HepG2 (cell line): ENCODE data around the gene TIFAB. TPM values are rescaled to one million over a fixed set of nuclear protein-coding genes. Genes with fewer than 3 reads are reported as not detected.

Source experiments
- ATAC-seq: fragments of 200-7000 bp; cut with Tn5 transposase; 3 replicates; pipeline ENCODE4 v1.9.1; 2020; ENCODE audit warnings: mild to moderate bottlenecking, moderate library complexity
- BruUV-seq: library from RNA; stranded (reverse); fragments of 400-500 nt; replicated peaks from 2 replicates; lab custom pipeline; 2021; lab: Mats Ljungman, UMichigan
- CTCF ChIA-PET: fragments of 300-600 bp; formaldehyde crosslinking; extraction: SDS; loops from one replicate; lab custom pipeline; 2021; ENCODE audit warnings: low total read pairs, inconsistent platforms, low intra/inter-chr PET ratio; lab: Yijun Ruan, JAX
- POLR2A ChIA-PET: fragments of 350-600 bp; sonication (Branson Sonifier 250); formaldehyde crosslinking; loops from one replicate; lab custom pipeline; 2020; ENCODE audit warnings: antibody characterized with exemption, inconsistent platforms; lab: Yijun Ruan, JAX
- DNase-seq: peaks from one replicate; pipeline ENCODE4 v3.0.0-alpha.2; 2015; ENCODE audit warnings: low spot score
- FAIRE-seq: peaks from 3 replicates; lab custom pipeline; 2011; peaks lifted over from hg19 to GRCh38; lab: Jason Lieb, UNC
- H2AFZ ChIP-seq: one replicate; pipeline ENCODE4 v1.6.1; 2011; ENCODE audit warnings: low read length, inconsistent platforms
- H3K27ac ChIP-seq: fragments of 300-600 bp; 3 replicates; pipeline ENCODE4 v1.8.0; 2011; ENCODE audit warnings: mixed run types, mild to moderate bottlenecking, mixed read lengths, low read length, inconsistent platforms; ENCODE audit not compliant: insufficient read depth; ENCODE audit errors: extremely low read length
- H3K27me3 ChIP-seq, 2 experiments: fragments of 200-600 bp in 1 of 2; 2 replicates in 1 of 2; 3 replicates in 1 of 2; pipeline versions ENCODE4 v1.6.0 to v1.8.0; 2011; ENCODE audit warnings: low read length in 2 of 2, mild to moderate bottlenecking in 2 of 2, moderate library complexity in 2 of 2, inconsistent platforms in 1 of 2; ENCODE audit not compliant: insufficient read depth in 2 of 2, control insufficient read depth in 1 of 2
- H3K36me3 ChIP-seq, 2 experiments: fragments of 200-600 bp in 1 of 2; replicated peaks in 1 of 2; 2 replicates in 1 of 2; 3 replicates in 1 of 2; pipeline versions ENCODE4 v1.5.1 to v1.8.0; 2011; ENCODE audit warnings: low read length in 2 of 2, inconsistent platforms in 1 of 2; ENCODE audit not compliant: insufficient read depth in 2 of 2, control insufficient read depth in 1 of 2
- H3K4me1 ChIP-seq: 2 replicates; pipeline ENCODE4 v1.5.1; 2012; ENCODE audit warnings: low read length, inconsistent platforms; ENCODE audit not compliant: insufficient read depth
- H3K4me2 ChIP-seq: 2 replicates; pipeline ENCODE4 v1.6.0; 2011; ENCODE audit warnings: low read depth, low read length, inconsistent platforms
- H3K4me3 ChIP-seq, 3 experiments: fragments of 200-600 bp in 1 of 3; sonication (generic), shearing (Covaris generic) in 1 of 3; replicated peaks in 1 of 3; 2 replicates each; pipeline ENCODE4 v1.5.1; 2011 to 2016; ENCODE audit warnings: low read length in 3 of 3, inconsistent platforms in 2 of 3, low read depth in 2 of 3, mild to moderate bottlenecking in 2 of 3, control low read depth in 1 of 3, mixed read lengths in 1 of 3; ENCODE audit not compliant: insufficient read depth in 1 of 3
- H3K79me2 ChIP-seq: one replicate; pipeline ENCODE4 v1.6.1; 2011; ENCODE audit warnings: low read length, inconsistent platforms; ENCODE audit not compliant: insufficient read depth
- H3K9ac ChIP-seq: 2 replicates; pipeline ENCODE4 v1.6.0; 2011; ENCODE audit warnings: mild to moderate bottlenecking, low read depth, low read length, inconsistent platforms; ENCODE audit not compliant: insufficient read depth
- H3K9me3 ChIP-seq: 2 replicates; pipeline ENCODE4 v1.5.1; 2012; ENCODE audit warnings: mild to moderate bottlenecking, low read length
- H4K20me1 ChIP-seq: 2 replicates; pipeline ENCODE4 v1.6.0; 2011; ENCODE audit warnings: inconsistent platforms, mild to moderate bottlenecking, low read length, moderate library complexity; ENCODE audit not compliant: insufficient read depth
- CBX2 ChIP-seq, 2 experiments: fragments of 200-600 bp in 1 of 2; sonication (generic); formaldehyde crosslinking in 1 of 2; IDR thresholded peaks; 2 replicates each; pipeline versions ENCODE4 v1.7.0 to v1.8.1; 2018 to 2022; ENCODE audit warnings: low read depth in 2 of 2, low read length in 1 of 2, mild to moderate bottlenecking in 1 of 2, missing genetic modification reagents in 1 of 2
- ETV5 ChIP-seq: IDR thresholded peaks from 2 replicates; pipeline ENCODE4 v1.6.1; 2018; ENCODE audit warnings: missing biosample characterization, missing genetic modification reagents, inconsistent platforms, borderline replicate concordance
- HNF4A ChIP-seq: sonication (generic); formaldehyde crosslinking; IDR thresholded peaks from 2 replicates; pipeline ENCODE4 v1.4.0; 2020; ENCODE audit warnings: missing genetic modification reagents
- MYC ChIP-seq: sonication (generic); formaldehyde crosslinking; IDR thresholded peaks from 2 replicates; pipeline ENCODE4 v1.9.0; 2021; ENCODE audit warnings: missing genetic modification reagents, borderline replicate concordance
- NAIF1 ChIP-seq: sonication (generic); formaldehyde crosslinking; IDR thresholded peaks from 2 replicates; pipeline ENCODE4 v1.5.0; 2020; ENCODE audit warnings: mild to moderate bottlenecking, missing genetic modification reagents, borderline replicate concordance
- SALL1 ChIP-seq: sonication (generic); formaldehyde crosslinking; IDR thresholded peaks from 2 replicates; pipeline ENCODE4 v1.8.0; 2022; ENCODE audit warnings: mild to moderate bottlenecking, missing genetic modification reagents
- ZBTB14 ChIP-seq: sonication (generic); formaldehyde crosslinking; IDR thresholded peaks from 2 replicates; pipeline ENCODE4 v1.4.0; 2020; ENCODE audit warnings: missing genetic modification reagents
- ZBTB26 ChIP-seq: IDR thresholded peaks from 2 replicates; pipeline ENCODE4 v1.6.1; 2016; ENCODE audit warnings: missing compliant biosample characterization, missing genetic modification reagents, borderline replicate concordance
- ZNF281 ChIP-seq: sonication (generic); formaldehyde crosslinking; IDR thresholded peaks from 2 replicates; pipeline ENCODE4 v1.4.0; 2020; ENCODE audit warnings: missing genetic modification reagents, borderline replicate concordance
- ZNF292 ChIP-seq: sonication (generic); formaldehyde crosslinking; IDR thresholded peaks from 2 replicates; pipeline ENCODE4 v1.8.1; 2022; ENCODE audit warnings: mild to moderate bottlenecking, low read depth, missing genetic modification reagents, borderline replicate concordance
- ZNF687 ChIP-seq: sonication (generic); formaldehyde crosslinking; IDR thresholded peaks from 2 replicates; pipeline ENCODE4 v1.5.1; 2020; ENCODE audit warnings: mild to moderate bottlenecking, missing genetic modification reagents, moderate library complexity
- ZNF709 ChIP-seq: sonication (generic); formaldehyde crosslinking; IDR thresholded peaks from 2 replicates; pipeline ENCODE4 v1.5.0; 2020; ENCODE audit warnings: mild to moderate bottlenecking, missing genetic modification reagents
- WGBS: methylation state at CpG from one replicate; pipeline ENCODE4 v1.1.6; 2017; ENCODE audit warnings: low lambda C conversion rate; 5-methylcytosine and 5-hydroxymethylcytosine counted together
- in situ Hi-C: cut with HindIII; loops from 2 replicates; pipeline ENCODE4 v1.10.0; 2017; ENCODE audit warnings: low pct_unique_long_range_greater_than_20kb; ENCODE audit not compliant: extremely low pct_ligation_motif_present
- intact Hi-C: fragments of 100-400 bp; cut with micrococcal nuclease; formaldehyde crosslinking; loops from one replicate; pipeline ENCODE4 v1.10.0; 2022; ENCODE audit not compliant: unreplicated experiment
- polyA plus RNA-seq, 8 experiments: library from polyadenylated mRNA; depleted of rRNA in 3 of 8; stranded (reverse) in 7 of 8; unstranded in 1 of 8; fragments of >200 nt; fragmentation: Illumina TruSeq in 4 of 8; extraction: Trizol in 4 of 8; gene quantifications; 2 replicates each; pipeline versions ENCODE4 v1.2.1 to v1.2.3, GENCODE V29; 2011 to 2016; ENCODE audit warnings: low read depth in 4 of 8, missing spikeins in 1 of 8, mixed read lengths in 1 of 8; ENCODE audit not compliant: insufficient read depth in 1 of 8
- total RNA-seq, 5 experiments: library from RNA; depleted of rRNA; stranded (reverse); fragments of >200 nt; fragmentation: Illumina TruSeq; extraction: Trizol; gene quantifications; 2 replicates each; pipeline ENCODE4 v1.2.3, GENCODE V29; 2016; ENCODE audit warnings: low read depth in 1 of 5

TIFAB gene
- total and polyA plus RNA-seq, 2 of the 13 experiments (the other 11 are each of a cell fraction or from before 2014, with no cell fraction given): not detected

- Histone ChIP-seq H4K20me1 (no peaks in the 10 kb centered on the region), H2AFZ (peak overlapping the region; percentile 76), H3K9ac (no peak overlapping the region), H3K4me3 (peak overlapping the region; percentile 24 to 66 (median 61)), H3K9me3 (peaks cover under 1% of the 10 kb centered on the region; the same call in 1 of the 2 replicates), H3K27ac (peak overlapping the region; percentile 45), H3K79me2 (no peaks in the 10 kb centered on the region), H3K36me3 (no peaks in the 10 kb centered on the region), H3K4me1 (peaks cover 69% of the 10 kb centered on the region), H3K27me3 (peaks cover 0 to 7% of the 10 kb centered on the region in 2 experiments; a peak in 1 of 5 replicates), H3K4me2 (peak overlapping the region; percentile 96)
- 30% methylated on average over 6 of the region's 12 CpGs for WGBS
- intact Hi-C loops (loop anchor here (10.0 kb wide), 1 partner anchor 109 kb away; no protein-coding TSS in a partner anchor), in situ Hi-C loops (no loop called here)
- CTCF ChIA-PET: no interaction called here
- ATAC-seq (peak; percentile 91), DNase-seq (peak; percentile 58), FAIRE-seq (peak; percentile 71)
- no TSS peak for BruUV-seq
- POLR2A ChIA-PET: interaction anchor here (1.0 to 1.7 kb wide), 2 partner anchors 49 to 171 kb away, joined by 3 to 4 read pairs; no protein-coding TSS in a partner anchor
- peak; percentile 42; the same call in 1 of the 2 replicates for TF ChIP-seq SALL1 (CRISPR knock-in tag)
- TF ChIP-seq ZNF709 (CRISPR knock-in tag): no peak
- no peak for TF ChIP-seq ZNF281 (CRISPR knock-in tag)
- TF ChIP-seq HNF4A: peak; percentile 25; the same call in 1 of the 2 replicates
- peak; percentile 19; the same call in 1 of the 2 replicates for TF ChIP-seq ZNF292 (CRISPR knock-in tag)
- TF ChIP-seq NAIF1 (CRISPR knock-in tag): no peak
- TF ChIP-seq ZBTB26: no peak
- no peak for TF ChIP-seq CBX2 (IDR thresholded peaks at IDR 0.05; ENCODE audit: low read depth, low read length)
- TF ChIP-seq CBX2 (CRISPR knock-in tag; IDR thresholded peaks at IDR 0.05; ENCODE audit: low read depth): 0 out of 2 replicates have a peak, but pooled peaks have one; percentile 28
- peak; percentile 55 for TF ChIP-seq ETV5
- TF ChIP-seq MYC (CRISPR knock-in tag): no peak
- peak; percentile 53; the same call in 1 of the 2 replicates for TF ChIP-seq ZNF687
- TF ChIP-seq ZBTB14: no peak
These were observed 18.3 kb downstream of the TIFAB start for GRCh38 chr5:135433681-135434426.
